Loucy (cell line): Measurements from ENCODE around the gene NEURL4.

Source experiments
- H2AFZ ChIP-seq: fragments of 200-600 bp; sonication (generic); 2 replicates; pipeline ENCODE4 v1.6.0; 2016; ENCODE audit warnings: antibody characterized with exemption, mild to moderate bottlenecking, low read length, moderate library complexity
- H3F3A ChIP-seq: fragments of 200-600 bp; 2 replicates; pipeline ENCODE4 v1.6.0; 2016; ENCODE audit warnings: antibody characterized with exemption, low read depth, mild to moderate bottlenecking
- H3K27me3 ChIP-seq: fragments of 200-600 bp; sonication (generic); 2 replicates; pipeline ENCODE4 v1.6.1; 2014; ENCODE audit warnings: low read length, mild to moderate bottlenecking; ENCODE audit not compliant: insufficient read depth, poor library complexity, severe bottlenecking
- H3K36me3 ChIP-seq: fragments of 200-600 bp; sonication (generic); 2 replicates; pipeline ENCODE4 v1.6.1; 2016; ENCODE audit warnings: low read length; ENCODE audit not compliant: insufficient read depth
- H3K4me1 ChIP-seq: fragments of 200-600 bp; sonication (generic); 2 replicates; pipeline ENCODE4 v1.5.1; 2014; ENCODE audit warnings: low read length, mild to moderate bottlenecking; ENCODE audit not compliant: insufficient read depth, poor library complexity, severe bottlenecking
- H3K4me2 ChIP-seq: fragments of 200-600 bp; sonication (generic); 2 replicates; pipeline ENCODE4 v1.6.0; 2014; ENCODE audit warnings: antibody characterized with exemption, low read length, low read depth, mild to moderate bottlenecking; ENCODE audit not compliant: poor library complexity, severe bottlenecking
- H3K4me3 ChIP-seq: fragments of 200-600 bp; sonication (generic); 2 replicates; pipeline ENCODE4 v1.5.1; 2014; ENCODE audit warnings: low read length, mild to moderate bottlenecking, mixed read lengths; ENCODE audit not compliant: poor library complexity, severe bottlenecking
- H3K79me2 ChIP-seq: fragments of 200-600 bp; sonication (generic); 2 replicates; pipeline ENCODE4 v1.6.1; 2014; ENCODE audit warnings: low read length; ENCODE audit not compliant: insufficient read depth
- H3K9ac ChIP-seq: fragments of 200-600 bp; sonication (generic); 2 replicates; pipeline ENCODE4 v1.6.0; 2014; ENCODE audit warnings: mild to moderate bottlenecking, low read depth, low read length, moderate library complexity; ENCODE audit not compliant: poor library complexity, severe bottlenecking
- H3K9me2 ChIP-seq: fragments of 200-600 bp; sonication (generic); replicated peaks from 2 replicates; pipeline ENCODE4 v1.6.1; 2016; ENCODE audit warnings: low read depth, low read length, mixed read lengths
- H3K9me3 ChIP-seq: fragments of 200-600 bp; sonication (generic); 2 replicates; pipeline ENCODE4 v1.6.1; 2014; ENCODE audit warnings: mild to moderate bottlenecking, antibody characterized with exemption, low read length, low read depth; ENCODE audit not compliant: insufficient read depth
- H4K20me1 ChIP-seq: fragments of 200-600 bp; sonication (generic); 2 replicates; pipeline ENCODE4 v1.6.0; 2014; ENCODE audit warnings: antibody characterized with exemption, low read length, mild to moderate bottlenecking; ENCODE audit not compliant: insufficient read depth, poor library complexity, severe bottlenecking
- CTCF ChIP-seq: fragments of 200-600 bp; sonication (generic); conservative IDR thresholded peaks from 2 replicates; pipeline ENCODE4 v1.5.1; 2014; ENCODE audit warnings: mild to moderate bottlenecking, antibody characterized with exemption, low read length
- EZH2phosphoT487 ChIP-seq: fragments of 200-600 bp; IDR thresholded peaks from 2 replicates; pipeline ENCODE4 v1.6.1; 2018; ENCODE audit warnings: antibody characterized with exemption, mild to moderate bottlenecking, moderate library complexity, borderline replicate concordance

The NEURL4 gene

GRCh38 chr17:7329997-7330637 is 982 bp upstream of the NEURL4 start:
- Histone ChIP-seq H3K9me3 (no peaks in the 10 kb centered on the region), H3K36me3 (no peaks in the 10 kb centered on the region), H3K9ac (peak overlapping the region; percentile 76), H3F3A (no peaks in the 10 kb centered on the region), H3K4me3 (peak overlapping the region; percentile 84), H3K27me3 (no peaks in the 10 kb centered on the region), H4K20me1 (peaks cover 5% of the 10 kb centered on the region), H2AFZ (peak overlapping the region; percentile 78), H3K4me2 (peak overlapping the region; percentile 77), H3K79me2 (peaks cover 24% of the 10 kb centered on the region), H3K9me2 (no peaks in the 10 kb centered on the region), H3K4me1 (peaks cover 31% of the 10 kb centered on the region)
- no peak for TF ChIP-seq CTCF
- TF ChIP-seq EZH2phosphoT487: no peak

- Histone ChIP-seq H4K20me1 (peaks cover 5% of the 10 kb centered on the region), H2AFZ (peak overlapping the region; percentile 78)
- TF ChIP-seq CTCF (no peak), EZH2phosphoT487 (no peak)
Observed at GRCh38 chr17:7329374-7329996, 350 bp upstream of the NEURL4 start.

DNA sequence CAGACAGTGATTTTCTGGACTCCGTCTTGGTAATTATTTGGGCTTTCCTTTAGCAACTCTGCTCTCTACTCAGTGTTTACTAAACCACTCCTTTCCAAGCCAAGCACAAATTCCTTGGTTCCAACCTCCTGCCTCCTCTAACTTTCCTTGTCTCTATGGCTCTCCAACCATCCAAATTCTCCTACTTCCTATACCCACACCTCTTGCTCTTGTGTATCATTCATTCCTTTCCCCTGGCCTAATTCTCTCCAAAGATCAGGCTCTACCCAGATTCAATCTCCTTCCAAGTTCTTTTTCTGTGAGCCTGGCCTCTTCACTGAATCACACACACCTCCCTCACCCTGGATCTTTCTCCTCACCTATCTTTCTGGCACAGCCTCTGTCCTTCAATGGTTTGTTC is 1.1 kb downstream of the NEURL4 start:
- Histone ChIP-seq H3K9me3 (no peaks in the 10 kb centered on the region), H3F3A (no peaks in the 10 kb centered on the region), H2AFZ (no peak overlapping the region), H4K20me1 (peaks cover 5% of the 10 kb centered on the region), H3K79me2 (peaks cover 21% of the 10 kb centered on the region), H3K9me2 (no peaks in the 10 kb centered on the region), H3K4me1 (peaks cover 24% of the 10 kb centered on the region), H3K36me3 (peaks cover 9% of the 10 kb centered on the region; the same call in 1 of the 2 replicates), H3K27me3 (no peaks in the 10 kb centered on the region), H3K4me3 (peak overlapping the region; percentile 84), H3K4me2 (peak overlapping the region; percentile 82), H3K9ac (peak overlapping the region; percentile 76)
- no peak for TF ChIP-seq EZH2phosphoT487
- no peak for TF ChIP-seq CTCF

More at GRCh38 chr17:7329374-7329996, 350 bp upstream of the NEURL4 start:
- peaks cover 21% of the 10 kb centered on the region for H3K79me2 ChIP-seq
- H3K4me1 ChIP-seq: peaks cover 25% of the 10 kb centered on the region
- H3K9me2 ChIP-seq: no peaks in the 10 kb centered on the region
- H3F3A ChIP-seq: no peaks in the 10 kb centered on the region
- no peaks in the 10 kb centered on the region for H3K36me3 ChIP-seq
- peak overlapping the region; percentile 77 for H3K4me2 ChIP-seq
- no peaks in the 10 kb centered on the region for H3K9me3 ChIP-seq
- no peaks in the 10 kb centered on the region for H3K27me3 ChIP-seq
- H3K9ac ChIP-seq: peak overlapping the region; percentile 76
- H3K4me3 ChIP-seq: peak overlapping the region; percentile 84
